SKM-1 treated with dmso at 0.1 percent for 144 hours (cell line): ENCODE results near the gene SLTM.
"Not testable (repeated sequence)": the region's sequence is repeated elsewhere in the genome, so short reads cannot be mapped to it uniquely, and the experiment has no call there.

Experiments
- DNase-seq: peaks from one replicate; lab custom pipeline; 2025; ENCODE audit not compliant: unreplicated experiment; lab: John Stamatoyannopoulos, UW

Gene SLTM

DNA sequence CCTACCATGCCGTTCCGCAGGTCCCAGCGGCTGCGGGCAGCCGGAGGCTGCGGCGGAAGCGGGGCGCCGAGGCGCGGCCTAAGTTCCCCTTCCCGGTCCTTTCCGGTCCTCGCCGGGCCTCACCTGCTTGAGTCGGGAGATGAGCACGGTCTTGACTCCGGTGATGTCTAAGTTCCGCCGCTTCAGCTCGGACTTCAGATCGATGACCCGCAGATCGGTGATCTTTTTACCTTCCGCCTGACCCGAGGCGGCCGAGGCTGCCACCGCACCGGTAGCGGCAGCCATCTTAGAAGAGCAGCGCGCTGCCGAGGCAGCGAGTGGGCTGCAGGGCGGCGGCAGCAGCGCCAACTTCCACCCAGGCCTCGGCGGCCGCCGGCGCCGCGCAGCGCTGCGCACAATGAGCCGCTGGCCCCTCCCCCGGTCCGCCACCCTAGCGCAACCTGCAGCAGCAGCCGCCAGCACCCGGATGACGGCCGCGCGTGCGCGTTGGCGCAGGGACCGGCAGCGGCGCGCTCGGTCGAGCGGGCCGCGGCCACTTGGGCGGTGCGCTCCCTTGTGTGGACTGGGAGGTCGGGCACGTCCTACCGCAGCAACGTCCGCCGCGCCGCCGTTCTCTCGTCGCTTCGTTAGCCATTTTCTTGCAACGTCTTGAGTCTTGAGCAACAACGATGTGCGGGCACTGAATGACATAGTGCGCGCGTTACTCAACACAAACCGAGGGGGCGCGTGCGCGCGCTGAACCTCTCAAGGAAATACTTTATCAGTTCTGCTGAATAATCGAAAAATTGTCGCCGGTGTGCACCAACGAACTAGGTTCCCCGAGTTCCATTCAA is at the start of gene SLTM:
TSS of gene SLTM (minus strand) at position 399 of the 833 bp plus-strand sequence. CDS start at position 285, 114 bp downstream.
- peak; percentile 91 for DNase-seq

DNA sequence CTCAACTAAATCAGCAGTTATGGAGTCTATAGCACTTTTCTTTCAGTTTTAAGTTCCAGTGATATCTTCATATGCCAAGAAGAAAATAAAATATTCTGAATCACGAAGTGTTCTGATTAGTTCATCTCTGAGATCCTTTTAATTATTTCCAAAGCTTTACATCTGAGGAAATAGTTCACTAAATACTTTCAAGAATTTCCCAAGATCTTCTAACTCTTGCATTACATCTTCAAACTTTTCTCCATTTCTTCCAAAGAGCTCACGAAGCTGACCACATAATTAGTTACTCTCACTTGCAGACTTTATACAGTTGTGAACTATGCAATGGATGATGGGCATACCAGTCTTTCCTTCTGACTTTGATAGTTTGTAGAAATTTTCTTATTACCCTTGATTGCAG is 49.8 kb upstream of the SLTM start:
- no peak for DNase-seq

DNA sequence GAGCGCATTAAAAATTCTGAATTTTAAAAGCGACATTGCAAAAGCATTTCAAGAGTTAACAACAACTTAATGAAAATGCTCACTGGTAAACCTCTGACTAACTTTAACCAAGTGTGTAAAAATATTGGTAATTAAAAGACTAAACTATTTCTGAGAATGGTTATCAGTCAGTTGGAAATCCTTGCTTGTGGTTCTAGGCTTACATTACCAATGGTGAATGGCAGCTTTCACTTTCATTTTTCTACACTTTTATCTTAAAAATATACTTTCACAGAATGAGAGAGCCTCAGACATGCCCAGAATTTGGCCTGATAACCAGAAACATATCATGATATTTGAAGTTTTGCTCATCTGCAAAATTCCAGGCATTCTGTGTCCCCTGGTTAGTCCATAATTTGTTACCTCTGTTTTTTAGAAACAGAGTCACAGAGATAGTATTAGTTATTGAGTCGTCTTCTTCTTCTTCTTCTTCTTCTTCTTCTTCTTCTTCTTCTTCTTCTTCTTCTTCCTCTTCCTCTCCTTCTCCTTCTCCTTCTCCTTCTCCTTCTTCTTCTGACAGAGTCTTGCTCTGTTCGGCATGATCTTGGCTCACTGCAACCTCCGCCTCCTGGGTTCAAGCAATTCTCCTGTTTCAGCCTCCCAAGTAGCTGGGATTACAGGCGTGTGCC is 48.5 kb upstream of the SLTM start:
- no peak for DNase-seq

DNA sequence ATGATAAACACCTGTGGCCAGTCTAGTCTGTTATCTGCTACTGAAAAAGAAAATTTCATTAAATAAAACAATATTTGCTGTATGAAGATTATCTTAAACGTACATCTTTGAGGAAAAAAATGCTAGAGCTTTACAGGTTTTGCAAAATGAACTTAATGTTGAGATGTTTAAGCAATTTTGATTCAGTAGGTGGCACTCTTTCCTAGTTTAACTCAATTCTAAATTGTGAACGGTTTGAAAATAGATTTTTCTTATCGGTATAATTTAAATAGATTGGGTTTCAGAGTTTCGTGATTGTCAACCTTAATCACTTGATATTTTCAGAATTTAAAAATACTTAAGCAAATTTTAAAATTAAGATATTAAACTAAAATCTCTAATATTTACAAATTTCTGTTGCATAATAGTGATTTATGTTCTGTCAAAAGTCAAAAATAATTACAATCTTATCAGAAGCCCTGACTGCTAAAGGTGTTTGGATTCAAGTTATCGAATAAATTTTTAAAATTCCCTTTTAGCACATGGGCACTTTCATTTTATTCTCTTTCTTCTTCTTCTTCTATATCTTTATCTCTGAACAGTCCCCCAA is 47.0 kb upstream of the SLTM start:
- DNase-seq = peak; percentile 24

DNA sequence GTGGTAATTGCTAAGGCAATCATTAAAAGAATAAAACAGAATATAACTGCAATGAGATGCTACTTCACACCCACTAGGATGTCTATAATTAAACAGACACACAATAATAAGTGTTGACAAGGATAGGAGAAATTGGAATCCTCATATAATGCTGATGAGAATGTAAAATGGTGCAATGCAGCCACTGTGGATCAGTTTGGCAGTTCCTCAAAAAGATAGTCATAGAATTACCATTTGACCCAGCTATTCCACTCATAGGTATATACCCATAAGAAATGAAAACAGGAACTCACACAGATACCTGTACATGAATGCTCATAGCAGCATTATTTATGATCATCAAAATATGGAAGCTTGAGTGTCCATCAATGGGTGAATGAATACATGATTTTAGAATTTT is 44.4 kb upstream of the SLTM start:
- DNase-seq = no peak

DNA sequence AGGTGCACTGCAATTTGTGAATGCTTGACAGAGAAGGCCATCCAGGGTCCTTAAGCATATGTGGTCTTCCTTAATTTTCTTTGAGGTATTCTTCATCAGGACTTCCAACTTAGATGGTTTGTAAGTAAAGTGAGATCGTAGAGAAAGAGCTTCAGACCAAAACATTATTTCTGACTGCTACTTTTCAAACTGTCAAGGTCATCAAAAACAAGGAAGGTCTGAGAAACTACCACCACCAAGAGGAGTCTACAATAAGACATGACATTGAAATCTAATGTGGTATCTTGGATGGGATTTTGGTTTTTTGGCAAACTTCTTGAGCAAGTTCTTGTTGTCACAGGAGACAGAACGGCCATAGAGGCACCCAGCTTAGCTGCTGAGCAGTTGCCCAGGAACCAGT is 34.0 kb upstream of the SLTM start:
- DNase-seq = no peak

DNA sequence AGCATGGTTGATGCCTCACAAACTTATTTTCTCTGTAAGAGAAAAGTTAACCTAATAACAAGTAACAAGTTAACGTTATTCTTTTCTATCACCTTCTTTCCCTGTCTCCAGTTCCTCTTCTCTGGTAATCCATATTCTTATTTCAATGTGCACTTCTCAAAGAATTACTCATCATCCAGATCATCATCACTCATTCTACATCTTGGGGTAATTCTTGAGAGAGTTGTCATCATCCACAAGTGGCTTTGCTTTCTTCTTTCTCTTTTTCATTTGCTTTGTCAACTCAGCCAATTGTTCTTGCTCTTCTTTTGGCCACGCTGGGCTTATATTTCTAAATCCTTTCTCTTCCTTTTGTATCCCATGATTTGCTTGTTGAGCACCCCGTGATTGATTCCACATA is 33.2 kb upstream of the SLTM start:
- DNase-seq = no peak

DNA sequence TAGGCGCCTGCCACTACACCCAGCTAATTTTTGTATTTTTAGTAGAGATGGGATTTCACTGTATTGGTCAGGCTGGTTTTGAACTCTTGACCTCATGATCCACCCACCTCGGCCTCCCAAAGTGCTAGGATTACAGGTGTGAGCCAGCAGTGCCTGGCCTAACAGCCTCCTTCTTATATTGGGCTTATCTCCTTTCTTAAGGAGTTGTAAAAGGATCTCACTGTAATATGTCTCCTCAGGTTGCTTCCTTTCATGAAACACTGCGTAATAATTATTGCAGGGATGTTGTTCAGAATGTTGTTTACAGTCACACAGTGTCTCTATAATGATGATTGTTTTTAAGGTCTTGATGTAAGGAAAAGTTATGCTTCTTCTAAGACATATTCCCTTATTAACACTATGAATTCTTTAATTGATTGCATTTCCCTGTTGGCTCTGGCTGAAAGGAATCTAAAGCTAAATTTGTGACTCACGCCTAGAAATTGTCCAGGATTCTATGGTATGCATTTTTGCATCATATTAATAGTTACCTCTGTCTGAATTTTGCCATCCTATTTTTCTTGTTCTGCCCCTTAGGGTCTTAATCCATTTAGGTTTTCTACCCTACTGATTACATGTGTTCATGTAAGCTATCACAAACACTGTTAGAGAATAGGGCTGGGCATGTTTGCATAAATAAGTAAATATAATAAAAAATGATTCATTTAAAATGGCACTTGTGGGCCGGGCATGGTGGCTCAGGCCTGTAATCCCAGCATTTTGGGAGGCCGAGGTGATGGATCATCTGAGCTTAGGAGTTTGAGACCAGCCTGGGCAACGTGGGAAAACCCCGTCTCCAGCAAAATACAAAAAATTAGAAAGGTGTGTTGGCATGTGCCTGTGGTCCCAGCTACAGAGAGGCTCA is 29.4 kb upstream of the SLTM start:
- no peak for DNase-seq

DNA sequence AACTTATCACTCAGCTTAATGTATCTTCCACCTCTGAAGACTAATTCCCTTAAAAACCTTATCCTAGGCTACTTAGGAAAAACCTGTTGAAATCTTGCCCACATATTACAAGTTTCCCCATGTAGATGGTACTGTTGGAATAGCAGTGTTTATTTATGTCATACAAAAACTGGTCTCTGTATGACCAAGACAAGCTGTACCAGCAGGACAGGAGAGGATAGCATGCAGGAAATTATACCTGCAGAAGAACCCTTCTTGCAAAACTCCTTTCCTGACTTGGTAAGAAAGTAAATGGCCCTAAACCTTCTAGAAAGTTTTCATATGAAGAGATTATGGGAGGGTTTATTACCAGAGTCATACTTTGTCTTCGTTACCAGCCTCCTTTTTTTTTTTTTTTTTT is 28.7 kb upstream of the SLTM start:
- DNase-seq = no peak

DNA sequence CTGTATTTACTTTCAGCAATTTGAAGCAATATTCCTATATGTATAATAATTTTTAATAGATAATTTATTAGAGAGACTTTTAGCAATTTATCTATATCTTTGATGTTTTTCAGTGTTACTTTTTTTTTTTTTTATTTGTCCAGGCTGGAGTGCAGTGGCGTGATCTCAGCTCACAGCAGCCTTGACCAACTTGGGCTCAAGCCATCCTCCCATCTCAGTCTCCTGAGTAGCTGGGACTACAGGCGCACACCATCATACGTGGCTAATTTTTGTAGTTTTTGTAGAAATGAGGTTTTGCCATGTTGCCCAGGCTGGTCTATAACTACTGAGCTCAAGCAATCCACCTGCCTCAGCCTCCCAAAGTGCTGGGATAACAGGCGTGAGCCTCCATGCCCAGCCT is 25.3 kb upstream of the SLTM start:
- no peak for DNase-seq

DNA sequence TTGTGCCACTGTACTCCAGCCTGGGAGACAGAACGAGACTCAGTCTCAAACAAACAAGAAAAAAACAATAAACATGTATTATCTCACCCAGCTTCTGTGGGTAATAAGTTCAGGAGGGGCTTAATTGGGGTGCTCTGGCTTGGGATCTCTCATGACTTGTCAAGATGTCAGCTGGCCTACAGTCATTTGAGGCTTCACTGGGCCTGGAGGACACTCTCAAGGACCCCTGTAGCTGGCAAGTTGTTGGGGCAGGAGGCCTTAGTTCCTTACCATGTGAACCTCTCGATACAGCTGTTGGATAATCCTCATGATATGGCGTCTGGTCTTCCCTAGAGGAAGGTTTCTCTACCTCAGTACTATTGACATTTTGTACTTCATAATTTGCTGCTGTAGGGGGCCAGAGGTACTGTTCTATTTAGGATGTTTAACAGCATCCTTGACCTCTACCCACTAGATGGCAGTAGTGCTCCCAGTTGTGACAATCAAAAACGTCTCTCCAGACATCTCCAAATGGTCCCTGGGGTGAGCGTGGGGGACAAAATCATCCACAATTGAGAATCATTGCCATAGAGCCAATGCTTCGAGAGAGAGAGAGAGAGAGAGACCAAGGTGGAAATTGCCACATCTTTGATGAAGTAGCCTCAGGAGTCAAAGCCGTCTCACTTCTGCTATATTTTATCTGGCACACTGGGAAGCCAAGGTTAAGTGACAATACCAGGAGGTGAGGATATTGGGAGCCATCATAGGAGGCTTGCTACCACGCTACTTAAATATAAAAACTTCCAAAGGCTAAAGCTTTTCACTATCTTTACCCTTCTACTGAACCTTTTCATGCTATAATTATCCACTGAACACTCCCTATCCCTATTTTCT is 23.9 kb upstream of the SLTM start:
- peak; percentile 59 for DNase-seq

DNA sequence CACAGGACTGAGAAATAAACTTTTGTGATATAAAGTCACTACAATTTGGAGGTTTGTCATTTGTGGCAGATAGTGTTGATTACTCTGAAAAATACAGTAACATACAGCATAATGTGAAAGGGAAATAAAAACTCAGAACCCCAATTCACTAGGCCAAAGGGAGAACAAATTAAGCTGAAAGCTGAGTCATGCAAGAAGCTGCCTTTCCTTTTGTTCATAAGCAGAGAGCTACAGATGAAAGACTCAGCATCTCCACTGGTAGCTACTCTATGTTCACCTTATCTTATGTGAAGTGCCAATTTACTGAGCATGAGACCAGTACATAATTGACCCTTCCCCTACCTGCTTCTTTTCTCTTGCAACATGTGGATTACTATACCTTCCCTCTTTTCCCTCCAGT is 19.3 kb upstream of the SLTM start:
- no peak for DNase-seq

DNA sequence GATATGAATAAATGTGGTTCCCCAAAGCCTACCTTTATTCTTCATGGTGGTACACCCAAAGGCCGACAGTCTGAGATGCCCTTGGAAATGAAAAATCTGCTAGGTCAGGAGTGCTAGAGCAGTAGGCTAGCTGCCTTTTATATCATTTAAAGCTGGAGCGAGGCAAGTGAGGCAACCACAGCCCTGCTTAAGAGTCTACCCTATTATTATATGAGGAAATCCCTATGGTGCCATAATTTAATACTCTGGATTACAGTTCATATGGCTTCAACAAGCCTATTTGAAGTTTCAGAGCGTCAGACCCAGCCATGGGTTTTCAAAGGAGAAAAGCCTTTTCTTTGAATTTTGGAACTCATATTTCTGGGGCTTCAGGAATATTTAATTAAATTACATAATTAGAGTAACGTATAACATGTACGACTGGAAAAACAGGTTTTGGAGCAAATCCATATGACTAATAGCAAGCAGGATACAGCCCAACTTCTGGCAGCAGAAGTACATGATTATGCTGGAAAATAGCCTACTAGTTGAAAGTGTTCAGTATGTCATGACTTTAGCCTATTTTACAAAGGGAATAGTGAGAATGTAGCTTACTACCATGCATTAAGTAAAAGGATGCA is 18.0 kb upstream of the SLTM start:
- DNase-seq = no peak

DNA sequence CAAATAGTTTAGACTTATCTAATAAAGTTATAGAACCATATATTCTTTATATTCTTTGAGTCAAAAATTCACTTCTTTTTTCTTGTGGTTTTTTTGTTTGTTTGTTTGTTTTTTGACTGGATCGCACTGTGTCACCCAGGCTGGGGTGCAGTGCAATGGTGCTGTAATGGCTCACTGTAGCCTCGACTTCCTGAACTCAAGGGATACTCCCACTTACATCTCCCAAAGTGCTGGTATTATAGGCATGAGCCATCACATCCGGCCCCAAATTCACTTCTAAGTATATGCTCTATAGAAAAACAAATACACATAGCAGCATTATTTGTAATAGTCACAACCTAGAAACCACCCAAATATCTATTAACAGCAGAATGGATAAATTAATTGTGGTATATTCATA is 13.7 kb upstream of the SLTM start:
- no peak for DNase-seq

DNA sequence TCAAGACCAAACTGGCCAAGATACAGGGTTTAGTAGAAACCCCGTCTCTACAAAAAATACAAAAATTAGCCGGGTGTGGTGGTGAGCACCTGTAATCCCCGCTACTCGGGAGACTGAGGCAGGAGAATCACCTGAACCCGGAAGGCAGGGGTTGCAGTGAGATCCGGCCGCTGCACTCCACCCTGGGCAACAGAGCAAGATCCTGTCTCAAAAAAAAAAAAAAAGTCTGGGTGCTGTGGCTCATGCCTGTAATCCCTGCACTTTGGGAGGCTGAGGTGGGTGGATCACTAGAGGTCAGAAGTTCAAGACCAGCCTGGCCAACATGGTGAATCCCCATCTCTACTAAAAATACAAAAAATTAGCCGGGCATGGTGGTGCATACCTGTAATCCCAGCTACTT is 1.5 kb upstream of the SLTM start:
- not testable (repeated sequence) for DNase-seq

DNA sequence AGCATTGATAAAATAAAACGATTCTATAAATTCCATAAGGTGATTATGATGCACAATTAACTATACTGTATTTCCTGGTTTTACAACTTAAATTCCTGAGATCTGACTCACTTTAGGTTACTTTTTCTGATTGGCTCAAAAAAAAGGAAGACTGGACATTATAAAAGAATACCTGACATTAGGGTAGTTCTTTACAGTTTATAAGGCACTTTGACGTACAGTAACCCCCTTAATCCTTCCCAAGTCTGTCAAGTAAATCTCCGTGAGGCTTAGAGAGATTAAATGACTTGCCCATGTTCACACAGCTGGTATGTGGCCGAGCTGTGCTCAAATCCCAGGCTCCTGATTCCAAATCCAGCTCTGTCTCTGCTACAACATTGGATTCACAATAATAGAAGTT is 1.0 kb upstream of the SLTM start:
- DNase-seq = no peak

DNA sequence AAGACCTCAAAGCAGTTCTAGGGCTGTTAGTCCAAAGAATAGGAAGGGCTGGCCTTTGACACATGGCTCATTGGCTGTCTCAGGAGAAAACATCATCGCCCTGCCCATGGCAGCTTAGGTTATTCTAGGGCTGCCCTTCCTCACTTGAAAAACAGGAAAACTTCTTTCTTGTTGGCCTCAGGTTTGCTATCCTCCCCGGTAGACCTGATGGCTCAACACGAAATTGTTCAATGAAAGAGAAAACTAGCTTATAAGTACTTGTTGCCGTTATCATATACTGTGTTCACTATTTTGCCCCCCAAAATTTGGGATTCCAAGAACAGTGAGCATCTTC is 602 bp upstream of the SLTM start:
- DNase-seq = no peak

DNA sequence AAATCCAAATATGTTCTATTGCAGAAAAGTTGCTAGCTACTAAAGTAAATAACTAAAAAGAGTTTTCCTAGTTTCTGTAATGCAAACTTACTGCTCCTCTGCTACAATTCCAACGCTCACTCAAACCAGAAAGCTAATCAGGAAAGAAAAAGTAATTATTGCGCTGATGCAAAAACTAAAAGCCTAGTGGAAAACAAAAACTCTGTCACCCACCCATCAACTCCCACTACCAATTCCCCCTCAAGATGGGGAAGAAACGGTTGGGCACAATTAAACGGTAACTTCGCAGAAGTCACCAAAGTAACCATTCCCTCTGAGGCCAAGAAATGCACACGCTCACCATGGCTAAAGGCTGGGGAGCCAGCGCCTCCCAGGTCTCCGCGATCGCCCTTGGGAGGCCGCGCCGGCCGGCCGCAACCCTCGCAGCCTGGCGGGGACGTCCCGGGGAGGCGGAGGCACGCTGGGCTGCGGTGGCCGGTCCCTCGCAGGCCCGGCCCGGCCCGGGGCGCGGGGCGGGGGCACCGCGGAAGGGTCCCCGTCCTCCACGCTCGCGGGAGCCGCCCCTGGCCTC is 684 bp downstream of the SLTM start:
- DNase-seq = no peak

DNA sequence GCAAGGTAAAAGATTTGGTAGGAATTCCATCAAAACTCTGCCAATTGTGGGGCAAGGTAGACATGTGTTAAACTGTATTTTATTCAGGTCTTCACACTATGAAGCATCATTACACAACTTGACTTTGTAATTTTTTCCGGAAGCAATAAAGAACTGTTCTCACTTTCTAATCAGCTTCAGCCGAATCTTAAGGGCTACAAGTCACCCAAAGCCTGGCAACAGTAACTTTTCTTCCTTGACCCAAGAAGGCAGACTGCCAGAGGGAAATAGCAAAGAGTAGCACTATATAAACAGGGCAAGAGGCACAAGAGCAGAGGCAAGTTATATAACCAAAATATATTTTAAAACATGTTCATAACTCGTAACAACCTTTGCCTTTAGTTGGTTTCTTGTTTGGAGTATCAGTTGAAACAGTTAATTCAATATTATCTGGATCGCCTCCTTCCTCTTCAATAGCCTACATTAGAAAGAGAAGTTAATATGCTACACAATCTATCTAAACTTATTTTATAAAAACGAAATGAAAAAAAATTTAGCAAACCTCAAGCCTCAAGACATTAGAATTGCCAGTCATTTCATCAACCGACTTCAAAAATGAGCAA is 1.4 kb downstream of the SLTM start:
- peak; percentile 57 for DNase-seq
